DMS153 (cell line): ENCODE data around the gene CDH4.
"Not testable (repeated sequence)": the region's sequence is repeated elsewhere in the genome, so short reads cannot be mapped to it uniquely, and the experiment has no call there.

Source experiments
- DNase-seq: peaks from one replicate; lab custom pipeline; 2025; lab: John Stamatoyannopoulos, UW

The CDH4 gene

DNA sequence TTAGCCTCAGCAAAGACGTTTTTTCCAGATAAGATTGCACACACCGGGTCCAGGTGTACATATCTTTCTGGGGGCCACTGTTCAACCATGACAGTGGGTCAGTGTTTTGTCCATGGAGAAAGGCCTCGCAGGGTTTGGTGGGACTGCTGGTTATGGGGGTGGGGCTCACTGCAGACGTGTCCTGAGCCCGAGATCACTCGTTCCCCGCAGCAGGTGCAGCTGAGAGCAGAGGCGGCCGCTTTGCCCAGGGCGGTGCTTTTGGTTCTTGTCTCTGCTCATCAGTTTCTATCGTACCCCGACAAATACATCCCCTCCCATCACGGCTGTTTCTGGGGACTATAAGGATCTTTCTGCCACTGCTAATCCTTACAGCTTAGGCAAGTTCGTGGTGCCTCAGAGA lies 166.9 kb downstream of the CDH4 start:
- no peak for DNase-seq

DNA sequence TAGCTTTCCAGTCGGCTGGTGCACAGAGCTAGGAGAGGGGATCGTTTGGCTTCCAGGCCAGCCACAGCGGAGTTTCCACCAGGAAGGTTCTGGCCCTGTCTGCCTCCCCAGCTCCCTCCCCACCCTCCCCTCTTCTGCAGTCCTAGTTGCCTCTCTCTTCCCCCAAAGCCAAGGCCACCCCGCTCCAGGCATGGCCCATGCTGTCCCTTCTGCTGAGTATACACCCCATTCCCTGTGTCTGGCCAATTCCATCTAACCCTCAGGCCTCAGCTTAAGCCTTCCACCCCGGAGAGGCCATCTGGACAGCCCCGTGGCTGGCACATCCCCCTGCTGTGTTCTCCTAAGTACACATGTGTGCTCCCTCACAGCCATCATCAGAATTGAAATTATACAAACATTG lies 167.4 kb downstream of the CDH4 start:
- DNase-seq: no peak

DNA sequence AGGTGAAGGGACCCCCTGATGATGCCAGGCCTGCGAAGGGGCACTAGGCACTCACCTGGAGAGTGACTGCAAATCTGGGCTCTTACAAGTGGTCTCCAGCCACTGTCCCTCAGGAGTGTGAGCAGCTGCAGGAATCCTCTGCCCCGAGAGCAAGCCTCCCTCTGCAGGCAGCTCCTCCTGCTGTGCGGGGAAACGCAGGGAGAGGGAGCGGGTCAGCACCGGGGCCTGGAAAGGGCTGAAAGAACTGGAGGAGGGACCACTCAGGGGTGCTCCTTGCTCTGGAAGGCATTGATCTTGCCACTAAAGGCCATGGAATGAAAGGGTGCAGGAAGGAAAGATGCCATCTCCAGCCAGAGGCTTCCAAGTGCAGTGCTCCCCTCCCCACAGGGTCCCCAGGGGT lies 168.0 kb downstream of the CDH4 start:
- no peak for DNase-seq

DNA sequence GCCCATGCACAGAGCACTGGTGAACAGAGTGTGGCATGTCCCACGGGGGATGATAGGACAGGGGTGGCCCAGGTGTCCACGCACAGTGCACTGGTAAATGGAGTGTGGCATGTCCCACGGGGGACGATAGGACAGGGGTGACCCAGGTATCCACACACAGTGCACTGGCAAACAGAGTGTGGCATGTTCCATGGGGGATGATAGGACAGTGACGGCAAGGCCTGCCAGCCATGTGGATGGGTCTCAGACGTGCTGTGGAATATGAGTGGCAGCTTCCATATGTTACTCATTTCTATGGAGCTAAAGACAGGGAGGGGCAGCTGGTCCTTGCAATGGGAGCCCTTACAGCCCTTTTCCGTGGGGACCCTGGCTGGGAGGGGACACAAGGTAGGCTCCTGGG lies 168.7 kb downstream of the CDH4 start:
- DNase-seq: no peak

DNA sequence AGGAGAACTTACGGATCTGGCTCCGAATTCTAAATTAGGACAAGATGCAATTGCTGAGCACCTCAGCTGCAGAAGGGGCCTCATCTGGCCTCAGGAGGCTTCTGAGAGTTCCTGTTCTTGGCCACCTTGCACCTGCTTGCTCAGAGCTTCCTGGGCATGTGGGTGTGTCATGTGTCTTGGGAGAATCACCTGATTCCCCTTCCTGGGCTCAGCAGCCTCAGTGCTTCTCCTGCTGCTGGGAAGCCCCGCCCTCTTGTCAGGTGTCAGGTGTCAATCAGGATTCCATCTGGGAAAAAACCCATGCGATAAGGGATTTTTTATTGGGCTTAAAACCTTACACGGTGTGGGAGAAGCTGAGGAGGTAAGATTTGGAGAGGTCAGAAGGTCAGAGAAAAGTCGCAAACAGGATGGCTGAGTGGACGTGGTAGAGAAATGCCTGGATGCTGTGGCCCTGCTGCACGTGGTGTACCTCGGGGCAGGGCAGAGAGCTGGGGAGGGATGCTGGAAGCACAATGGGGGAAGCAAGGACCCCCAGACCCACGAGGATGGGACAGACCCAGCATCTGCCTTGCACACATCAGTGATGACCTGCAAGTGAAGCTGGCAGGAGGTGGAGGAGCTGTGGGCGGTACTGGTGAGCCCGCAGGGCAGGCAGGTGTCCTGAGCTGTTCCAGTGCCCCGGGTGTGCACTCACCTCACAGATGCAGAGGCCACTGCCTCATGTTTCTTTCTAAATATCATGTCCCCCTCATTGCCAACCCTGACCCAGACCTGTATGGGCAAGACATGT lies 170.8 kb downstream of the CDH4 start:
- no peak for DNase-seq

DNA sequence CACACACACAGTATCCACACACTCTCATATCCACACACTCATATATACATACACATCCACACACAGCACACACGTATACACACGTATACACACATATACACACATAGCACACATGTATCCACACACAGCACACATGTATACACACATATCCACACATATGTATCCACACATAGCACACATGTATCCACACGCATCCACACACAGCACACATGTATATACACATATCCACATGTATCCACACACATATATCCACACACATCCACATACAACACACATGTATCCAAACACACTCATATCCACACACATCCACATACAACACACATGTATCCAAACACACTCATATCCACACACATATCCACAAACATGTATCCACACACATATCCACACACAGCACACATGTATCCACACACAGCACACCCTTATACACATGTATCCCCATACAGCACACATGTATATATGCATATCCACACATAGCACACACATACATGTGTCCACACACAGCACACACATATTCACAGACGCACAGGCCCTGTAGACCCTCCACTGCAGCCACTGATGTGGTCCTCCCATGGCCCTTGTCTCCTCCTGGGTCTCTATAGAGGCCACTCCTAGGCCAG lies 172.1 kb downstream of the CDH4 start:
- no peak for DNase-seq

DNA sequence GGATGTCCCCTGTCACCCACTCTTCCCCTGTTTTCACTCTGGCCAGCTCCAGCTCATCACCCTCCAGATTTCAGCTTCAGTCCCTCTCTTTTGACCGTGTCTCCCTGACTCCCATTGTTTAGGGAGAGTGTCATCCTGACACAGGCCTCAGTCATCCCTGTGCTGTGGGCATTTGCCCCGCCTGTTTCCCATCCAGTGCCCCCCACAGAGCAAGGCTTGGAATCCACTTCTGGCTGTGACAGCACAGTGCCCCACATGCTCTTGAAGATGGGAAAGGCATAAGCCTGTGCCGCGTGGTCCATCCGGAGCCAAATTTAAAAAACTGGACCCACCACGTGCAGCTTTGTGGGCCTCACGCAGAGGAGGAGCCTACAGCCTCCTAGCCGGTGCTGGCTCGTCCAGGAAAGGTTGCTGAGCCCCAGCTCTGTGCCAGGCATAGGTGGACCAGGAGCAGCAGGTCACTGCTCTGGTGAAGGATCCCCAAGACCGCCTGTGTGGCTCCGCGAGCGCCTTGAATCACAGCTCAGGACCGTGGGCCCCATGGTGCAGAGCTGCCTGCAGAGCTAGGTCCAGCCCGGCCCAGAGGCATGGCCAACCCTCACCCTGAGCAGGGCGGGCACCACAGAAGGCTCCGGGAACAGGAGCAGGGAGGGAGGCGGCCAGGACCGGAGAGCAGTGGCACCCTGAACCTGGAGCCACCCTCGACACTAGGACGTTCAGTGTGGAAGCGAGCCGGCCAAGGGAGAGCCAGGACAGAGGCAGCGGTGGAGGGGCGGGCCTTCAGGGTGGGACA lies 172.8 kb downstream of the CDH4 start:
- no peak for DNase-seq

DNA sequence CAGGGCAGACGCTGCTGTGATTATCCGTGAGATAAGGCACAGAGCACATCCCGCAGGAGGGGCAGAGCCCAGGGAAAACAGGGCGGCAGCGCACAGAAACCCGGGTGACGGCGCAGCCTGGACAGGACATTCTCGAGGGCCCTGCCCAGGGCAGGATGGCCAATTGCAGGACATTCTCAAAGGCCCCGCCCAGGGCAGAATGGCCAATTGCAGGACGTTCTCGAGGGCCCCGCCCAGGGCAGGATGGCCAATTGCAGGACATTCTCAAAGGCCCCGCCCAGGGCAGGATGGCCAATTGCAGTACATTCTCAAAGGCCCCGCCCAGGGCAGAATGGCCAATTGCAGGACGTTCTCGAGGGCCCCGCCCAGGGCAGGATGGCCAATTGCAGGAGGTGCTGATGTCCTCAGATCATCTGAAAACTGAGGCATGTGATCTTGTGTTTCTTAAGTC lies 173.5 kb downstream of the CDH4 start:
- DNase-seq: not testable (repeated sequence)

DNA sequence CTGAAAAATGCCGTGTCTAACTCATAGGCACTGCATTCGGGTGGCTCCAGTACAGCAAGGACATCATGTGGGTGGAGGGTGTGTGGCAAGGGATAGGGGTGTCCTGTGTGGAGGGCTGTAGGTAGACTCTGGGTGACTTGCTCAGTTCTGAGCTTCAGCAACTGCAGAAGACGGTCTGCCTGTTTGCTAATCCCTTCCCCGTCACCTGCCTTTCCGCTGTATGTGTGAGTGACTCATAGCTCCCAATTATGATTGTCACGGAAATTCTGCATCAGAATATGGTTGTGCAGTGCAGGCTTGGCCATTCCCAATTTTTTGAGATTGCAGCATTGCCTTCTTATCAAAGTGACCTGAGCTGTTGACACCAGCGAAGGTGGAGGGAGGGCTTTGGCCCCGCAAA lies 174.3 kb downstream of the CDH4 start:
- no peak for DNase-seq

DNA sequence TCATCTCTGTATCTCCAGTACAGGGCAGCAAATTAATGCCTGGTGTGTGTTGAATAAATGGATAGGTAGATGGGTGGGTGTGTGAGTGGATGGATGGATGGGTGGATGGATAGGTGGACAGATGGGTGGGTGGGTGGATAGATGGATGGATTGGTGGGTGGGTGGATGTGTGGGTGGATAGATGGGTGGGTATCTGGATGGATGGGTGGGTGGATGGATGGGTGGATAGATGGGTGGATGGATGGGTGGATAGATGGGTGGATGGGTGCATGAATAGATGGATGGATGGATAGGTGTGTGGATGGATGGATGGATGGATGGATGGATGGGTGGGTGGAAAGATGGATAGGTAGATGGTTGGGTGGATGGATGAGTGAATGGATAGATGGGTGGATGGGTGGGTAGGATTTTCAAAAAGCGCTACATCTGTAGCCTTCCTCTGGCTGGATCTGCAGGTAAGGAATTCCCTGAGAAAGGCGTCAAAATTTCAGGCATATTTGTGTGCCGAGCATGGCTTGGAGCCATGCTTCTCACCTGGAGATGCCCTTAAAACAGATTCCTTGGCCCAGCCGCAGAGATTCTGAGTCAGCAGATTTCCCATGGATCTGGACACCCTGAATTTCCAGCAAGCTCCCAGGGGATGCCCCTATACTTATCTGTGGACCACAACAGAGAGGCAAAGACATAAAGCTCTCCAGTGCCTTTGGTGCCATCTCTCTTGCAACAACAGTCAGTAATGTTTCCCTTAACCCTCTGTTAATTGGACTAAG lies 177.6 kb downstream of the CDH4 start:
- DNase-seq: no peak

DNA sequence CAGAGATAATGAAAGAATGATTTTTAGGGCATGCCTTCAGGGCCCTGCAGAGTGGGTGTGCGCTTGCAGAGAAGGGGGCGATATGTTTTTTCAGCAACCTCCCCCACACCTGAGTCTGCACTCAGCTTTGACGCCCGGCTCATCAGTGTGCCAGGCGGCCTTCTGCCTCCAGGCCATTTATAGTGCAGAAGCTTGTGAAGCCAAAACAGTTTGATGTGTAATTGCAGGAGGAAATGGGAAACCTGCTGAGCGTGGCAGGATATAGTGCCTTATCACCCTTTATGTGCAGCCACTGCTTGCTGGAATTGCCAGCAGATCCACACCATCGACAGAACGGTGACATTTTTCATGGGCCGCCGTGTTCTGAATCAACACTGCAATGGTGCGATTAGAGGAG lies 178.2 kb downstream of the CDH4 start:
- DNase-seq: no peak

DNA sequence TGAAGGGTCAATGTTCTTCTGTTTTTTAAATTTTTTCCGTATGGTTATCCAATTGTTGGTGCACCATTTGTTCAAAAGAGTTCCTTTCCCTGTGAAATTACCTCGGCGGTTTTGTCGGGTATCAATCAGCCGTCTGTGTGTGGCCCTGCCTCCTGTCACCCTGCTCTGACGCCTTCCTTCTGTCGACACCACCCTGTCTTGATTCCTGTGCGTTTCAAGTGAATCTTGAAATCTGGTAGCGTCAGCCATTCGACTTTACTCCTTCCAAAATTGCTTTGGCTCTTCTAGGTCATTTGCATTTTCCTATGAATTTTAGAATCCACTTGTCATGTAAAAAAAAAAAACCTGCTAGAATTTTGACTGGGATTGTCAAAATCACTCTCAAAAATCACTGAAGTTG lies 181.1 kb downstream of the CDH4 start:
- DNase-seq: no peak

DNA sequence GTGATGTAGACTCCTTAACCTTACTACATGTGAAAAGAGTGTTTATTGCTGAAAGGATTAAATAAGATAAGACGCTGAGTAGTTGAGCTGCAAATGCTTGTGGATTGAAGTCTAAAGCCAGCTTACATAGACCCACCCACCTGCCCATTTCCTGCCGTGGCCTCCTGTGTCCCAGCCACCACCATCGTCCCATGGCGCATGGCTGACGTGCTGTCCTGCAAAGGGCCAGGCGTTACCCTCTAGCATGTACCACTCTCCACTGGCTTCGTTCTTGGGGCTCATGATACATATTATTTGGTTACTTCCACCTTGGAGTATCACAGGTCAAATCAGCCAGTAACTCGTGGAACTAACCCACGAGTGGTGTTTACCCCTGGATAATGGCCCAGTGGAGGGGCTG lies 181.8 kb downstream of the CDH4 start:
- DNase-seq: no peak

DNA sequence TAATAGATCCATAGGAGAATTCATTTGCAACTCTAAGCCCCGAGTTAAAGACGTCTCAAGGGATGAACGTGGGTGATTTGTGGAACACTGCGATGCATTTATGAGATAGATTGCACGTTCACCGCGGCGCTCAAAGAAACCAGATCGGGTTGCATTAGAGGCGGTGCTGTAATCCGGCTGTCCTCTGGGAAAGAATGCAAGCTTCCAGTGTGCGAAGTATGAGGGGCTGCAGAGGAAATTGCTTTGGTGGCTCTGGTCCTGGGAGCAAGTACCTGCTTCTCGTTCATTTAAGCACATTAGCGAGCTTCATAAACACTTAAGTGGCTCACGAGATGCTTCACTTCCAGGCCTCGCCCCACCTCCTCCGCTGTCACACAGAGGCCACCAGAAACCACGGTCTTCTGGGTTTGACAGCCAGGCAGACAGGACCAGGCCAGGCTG lies 182.3 kb downstream of the CDH4 start:
- DNase-seq: no peak

DNA sequence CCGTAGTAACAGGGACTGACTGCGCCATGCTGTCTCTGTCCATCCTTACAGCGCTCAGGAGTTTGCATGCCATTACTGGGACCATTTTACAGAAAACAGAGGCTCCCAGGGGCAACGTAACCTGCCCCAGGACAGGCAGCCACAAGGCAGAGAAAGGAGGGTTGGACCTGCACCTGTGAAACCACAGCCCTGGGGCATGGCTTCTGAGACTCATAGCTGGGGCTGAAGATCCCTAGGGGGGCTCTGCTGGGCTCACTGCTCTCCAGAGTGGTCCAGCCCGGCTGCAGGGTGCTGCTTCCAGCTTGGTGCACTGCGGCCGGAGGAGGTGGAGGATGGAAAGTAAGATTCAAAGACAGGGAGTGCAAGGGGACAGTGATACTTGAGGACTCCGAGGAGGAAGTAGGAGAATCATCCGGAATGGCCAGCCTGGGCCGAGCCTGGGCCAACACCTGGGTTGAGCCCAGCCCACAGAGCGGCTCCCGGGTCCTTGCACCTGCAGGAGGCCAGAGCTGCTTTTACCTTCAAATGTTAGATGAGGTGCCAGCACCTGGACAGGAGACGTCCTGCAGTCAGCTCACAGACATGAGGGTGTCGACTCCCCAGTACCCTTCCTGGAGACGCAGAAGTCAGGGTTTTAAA lies 183.2 kb downstream of the CDH4 start:
- DNase-seq: no peak

DNA sequence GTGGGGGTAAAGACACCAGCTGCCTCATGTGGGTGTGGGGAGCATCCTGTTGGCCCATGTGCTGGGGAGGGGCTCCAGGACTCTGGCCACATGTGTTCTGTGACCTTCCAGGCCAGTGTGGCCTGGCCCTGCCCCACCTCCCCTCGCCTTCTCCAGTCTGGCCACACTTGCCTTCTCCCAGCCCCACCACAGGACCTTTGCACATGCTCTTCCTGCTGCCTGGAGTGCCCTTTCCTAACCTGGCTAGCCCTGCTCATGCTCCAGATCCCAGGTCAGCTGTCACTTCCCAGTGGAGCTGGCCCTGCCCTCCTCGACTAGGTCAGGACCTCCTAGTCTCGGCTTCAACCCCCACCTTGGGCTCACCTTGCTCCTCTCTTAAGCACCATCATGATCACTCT lies 183.8 kb downstream of the CDH4 start:
- DNase-seq: no peak

DNA sequence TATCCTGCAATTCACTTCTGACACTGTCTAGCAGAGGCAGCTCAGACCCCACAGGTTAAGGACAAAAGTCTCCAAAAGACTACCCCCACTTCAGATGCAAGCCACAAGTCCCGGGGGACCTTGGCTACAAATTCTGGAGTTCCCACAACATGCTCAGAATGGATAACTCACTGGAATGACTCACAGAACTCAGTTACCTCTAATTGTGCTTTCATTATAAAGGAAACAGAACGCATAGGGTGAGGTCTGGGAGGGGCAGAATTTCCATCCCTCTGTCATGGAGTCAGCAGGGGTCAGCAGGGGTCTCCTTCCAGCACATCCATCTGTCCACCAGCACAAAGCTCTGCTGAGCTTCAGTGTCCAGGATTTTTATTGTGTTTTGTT lies 184.2 kb downstream of the CDH4 start:
- DNase-seq: no peak

DNA sequence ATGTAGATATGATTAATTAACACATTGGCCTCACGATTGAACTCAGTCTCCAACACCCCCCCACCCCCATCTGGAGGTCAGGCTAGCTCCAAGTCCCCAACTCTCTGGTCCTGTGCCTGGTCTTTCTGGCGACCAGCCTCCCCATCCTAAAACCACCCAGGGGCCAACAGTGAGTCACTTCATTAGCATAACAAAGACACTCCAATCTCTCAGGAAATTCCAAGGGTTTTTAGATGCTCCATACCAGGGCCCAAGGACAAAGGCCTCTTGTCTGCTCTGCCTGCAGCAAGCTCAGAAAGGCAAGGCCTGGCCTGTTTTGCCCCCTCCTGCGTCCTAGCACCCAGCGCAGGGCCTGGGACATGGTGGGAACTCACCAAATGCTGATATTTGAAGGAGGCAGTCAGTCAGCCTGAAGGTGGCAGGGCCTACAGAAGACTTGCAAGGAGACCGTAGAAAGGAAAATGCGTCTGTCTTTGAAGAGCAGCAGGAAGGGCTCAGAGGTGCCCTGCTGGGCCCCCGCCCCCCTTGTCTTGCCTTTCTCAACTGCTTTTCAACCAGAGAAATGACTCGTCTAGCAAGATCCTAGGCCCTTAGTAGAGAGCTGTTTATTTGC lies 184.7 kb downstream of the CDH4 start:
- DNase-seq: no peak

DNA sequence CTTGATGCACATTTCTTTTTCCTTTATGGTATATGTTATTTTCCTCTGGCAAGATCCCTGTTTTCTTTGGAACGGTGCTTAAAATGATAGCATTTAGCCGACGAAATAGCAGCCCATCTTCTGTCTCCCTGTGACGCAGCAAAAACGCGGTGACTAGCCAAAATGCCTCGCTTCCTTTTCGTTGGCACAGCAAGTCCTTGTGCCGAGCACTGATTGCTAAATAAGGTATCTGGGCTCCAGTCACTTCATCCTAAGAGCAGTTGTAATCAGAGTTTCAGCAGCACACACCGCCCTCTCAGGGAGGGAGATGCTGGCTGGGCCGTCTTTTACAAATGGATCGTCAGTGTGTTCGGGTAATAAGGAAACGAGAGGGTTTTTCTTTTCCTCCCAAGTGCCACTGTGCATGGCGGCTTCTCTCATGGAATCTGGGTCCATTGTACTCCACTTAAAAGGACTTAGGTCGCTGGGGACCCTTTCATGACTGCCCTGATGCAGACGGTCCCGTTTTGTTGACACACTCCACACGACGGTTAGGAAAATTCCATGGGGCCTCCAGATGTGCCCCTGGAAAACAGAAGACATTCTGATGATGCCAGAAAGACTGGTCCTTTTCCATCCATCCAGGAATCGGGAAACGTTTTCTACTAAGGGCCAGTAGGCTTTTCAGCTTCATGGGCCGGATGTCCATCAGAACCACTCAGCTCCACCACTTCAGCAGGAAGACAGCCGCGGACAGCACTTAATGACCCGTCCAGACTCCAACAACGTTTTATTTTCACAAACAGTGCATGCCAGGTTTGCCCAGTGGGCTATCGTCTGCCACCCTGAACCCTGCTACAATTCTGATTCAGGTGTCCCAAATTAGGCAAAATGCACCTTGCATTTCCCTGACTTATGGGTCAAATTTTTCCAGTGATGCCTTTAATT lies 185.5 kb downstream of the CDH4 start:
- no peak for DNase-seq

DNA sequence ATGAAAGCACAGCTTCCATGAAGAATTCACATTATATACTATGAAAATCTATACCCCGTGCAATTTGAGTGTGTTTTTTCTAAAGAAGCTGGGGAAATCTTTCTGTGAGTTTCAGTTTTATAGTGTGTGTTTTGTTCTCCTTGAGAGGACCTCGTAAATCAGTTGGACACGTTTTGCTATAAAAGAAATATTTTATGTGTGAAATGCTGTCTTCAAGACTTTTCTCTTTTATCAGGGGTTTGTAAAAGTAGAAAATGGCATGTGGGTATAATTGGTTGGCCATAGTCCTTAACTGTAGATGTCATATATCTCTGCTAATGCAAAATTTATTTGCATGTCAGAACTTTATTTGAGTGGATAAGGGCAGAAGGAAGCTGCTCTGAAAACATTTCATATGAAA lies 186.2 kb downstream of the CDH4 start:
- DNase-seq: no peak
